HG02759 (cell line): ENCODE results near the gene KDM4C.
A peak's percentile ranks its signal among the peaks of the same experiment; 100 is the strongest.

Experiments
- ATAC-seq: cut with Tn5 transposase; IDR thresholded peaks from one replicate; pipeline ENCODE4 v1.9.1; 2021; ENCODE audit warnings: mild to moderate bottlenecking, moderate library complexity; ENCODE audit not compliant: unreplicated experiment

The KDM4C gene

DNA sequence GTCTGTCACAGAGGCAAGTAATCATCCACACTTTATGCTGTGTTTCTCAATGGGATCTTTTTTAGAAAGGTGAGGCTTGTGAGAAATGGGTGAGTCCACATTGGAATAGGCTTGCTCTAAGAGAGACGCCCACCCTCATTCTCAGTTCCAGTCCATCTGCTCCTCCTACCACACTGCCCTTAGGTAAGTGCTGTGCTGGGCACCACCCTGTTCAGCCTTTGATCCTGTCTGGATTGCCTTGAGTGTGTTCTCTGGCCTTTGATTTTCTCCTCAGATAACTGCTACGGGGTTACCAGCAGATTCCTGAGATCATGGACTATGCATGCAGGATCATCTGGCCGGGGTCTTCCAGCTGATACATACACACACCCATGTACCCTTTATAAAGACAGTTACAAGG is 328.6 kb downstream of the KDM4C start:
- no peak for ATAC-seq

DNA sequence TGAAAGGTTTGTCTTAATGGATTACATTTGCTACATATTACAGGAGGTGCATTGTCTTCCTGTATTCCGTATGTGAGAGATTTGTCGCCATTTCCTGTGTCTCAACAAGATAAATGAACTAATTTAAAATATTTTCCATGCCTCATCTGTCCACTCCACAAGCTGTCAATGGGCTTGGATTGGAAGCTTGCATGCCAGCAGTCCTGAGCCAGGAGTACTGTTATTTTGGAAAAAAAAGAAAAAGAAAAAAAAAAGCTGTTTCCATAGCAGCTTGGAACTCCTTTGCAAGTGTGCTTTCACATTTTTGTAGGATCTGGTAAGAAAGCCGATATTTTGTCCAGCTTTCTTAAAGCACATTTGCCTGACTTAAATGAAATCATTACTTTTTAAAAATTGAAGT is 330.8 kb downstream of the KDM4C start:
- no peak for ATAC-seq

DNA sequence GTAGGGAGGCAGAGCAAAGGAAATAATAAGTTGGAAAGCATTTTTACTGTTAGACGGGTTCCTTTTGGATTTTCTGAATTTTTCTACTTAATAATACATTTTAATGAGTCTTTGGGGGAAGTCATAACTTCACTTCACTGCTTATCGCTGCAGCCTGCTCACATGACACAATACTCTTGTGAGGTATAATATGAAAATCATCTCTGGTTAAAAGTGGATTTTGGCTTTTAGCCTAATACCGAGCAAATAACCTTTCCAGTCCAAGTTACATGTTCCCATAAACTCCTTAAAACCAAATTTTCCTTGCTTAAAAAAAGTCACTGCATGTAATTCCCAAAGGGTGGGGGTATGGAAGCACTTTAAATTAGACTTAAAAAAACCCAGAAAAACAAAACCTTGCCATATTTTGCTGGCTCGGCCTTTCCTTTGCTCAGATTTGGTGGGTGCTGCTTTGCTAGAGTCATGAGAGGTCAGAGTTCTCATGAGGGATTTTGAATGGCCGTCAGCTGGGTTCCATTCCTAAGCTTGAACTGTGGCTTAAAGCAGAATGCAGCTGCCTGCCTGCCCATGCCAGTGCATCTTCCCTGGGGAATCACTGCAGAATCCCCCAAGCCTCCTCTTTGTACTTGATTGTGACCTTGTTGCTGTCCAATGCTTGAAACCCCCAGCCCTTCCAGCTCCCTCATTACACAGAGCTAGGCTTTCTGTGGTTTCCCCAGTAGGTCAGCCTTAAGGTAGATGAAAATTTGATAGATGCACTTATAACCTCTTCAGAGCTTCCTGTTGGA is 331.8 kb downstream of the KDM4C start:
- no peak for ATAC-seq

DNA sequence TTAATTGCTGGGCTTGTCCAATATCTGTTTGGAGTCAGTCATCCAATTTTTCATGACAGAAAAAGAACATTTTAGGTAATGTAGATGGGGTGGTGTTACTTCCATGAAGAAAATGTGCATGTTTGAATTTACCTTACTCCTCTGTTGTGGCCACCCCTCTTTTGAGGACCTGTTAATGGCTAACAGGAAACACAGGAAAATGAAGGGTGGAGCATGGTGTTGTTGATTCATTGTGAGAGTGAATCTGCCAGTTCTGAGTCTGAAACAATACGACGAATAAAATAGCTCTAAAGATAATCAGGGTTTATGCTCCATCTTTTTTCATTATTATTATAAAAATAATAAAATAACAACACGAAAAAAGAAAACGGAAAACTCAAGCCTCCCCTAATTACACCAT is 335.3 kb downstream of the KDM4C start:
- no peak for ATAC-seq

DNA sequence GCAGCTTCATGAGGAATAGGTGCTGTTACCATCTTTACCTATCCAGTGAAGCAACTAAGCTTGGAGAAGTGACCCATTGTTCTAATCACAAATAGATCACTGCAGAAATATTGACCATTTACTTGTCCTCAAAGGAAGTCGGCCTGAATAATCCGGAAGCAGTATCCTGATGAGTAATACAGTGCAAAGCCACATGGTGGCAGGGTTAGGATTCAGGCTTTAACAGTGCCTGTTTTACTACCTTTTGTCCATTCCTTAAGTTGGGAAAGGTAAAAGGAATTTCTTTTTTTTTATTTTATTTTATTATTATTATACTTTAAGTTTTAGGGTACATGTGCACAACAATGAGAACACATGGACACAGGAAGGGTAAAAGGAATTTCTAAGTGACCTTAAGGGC is 336.3 kb downstream of the KDM4C start:
- no peak for ATAC-seq

DNA sequence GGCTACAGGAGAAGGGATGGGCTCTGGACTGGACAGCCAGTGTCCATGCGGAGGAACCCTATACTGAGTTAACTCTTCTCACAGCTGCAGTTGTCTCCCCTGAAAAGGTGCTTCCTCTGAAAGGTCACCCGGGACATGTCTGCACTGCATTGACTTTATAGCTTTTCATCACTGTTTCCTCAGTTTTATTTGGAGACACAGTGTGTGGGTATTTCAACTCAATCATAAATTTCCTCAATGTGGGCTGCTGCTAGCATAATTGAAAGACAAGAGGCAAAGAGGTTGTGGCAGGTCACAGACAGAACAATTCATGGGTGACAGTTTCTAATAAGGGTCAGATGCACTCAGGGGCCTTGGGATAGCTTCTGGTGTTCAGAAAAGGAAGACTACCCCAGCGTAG is 336.8 kb downstream of the KDM4C start:
- ATAC-seq = no peak

DNA sequence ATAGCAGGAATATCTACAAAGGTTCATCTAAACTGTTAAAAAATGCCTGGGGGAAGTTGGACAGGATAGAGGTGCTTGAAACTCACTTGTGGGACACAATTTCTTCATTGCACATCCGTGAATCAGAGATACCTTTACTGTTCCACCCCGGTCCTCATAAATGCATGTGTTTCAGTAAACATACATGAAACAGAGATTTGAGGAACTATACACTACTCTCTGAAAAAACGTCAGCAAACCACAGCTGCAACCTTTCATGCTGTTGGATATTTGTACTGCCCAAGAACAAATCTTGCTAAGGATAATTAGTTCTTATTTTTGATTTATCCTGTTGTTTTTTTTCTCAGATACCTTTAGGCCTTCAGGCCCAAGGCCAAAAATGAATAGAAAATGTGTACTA is 337.3 kb downstream of the KDM4C start:
- peak; percentile 54 for ATAC-seq

DNA sequence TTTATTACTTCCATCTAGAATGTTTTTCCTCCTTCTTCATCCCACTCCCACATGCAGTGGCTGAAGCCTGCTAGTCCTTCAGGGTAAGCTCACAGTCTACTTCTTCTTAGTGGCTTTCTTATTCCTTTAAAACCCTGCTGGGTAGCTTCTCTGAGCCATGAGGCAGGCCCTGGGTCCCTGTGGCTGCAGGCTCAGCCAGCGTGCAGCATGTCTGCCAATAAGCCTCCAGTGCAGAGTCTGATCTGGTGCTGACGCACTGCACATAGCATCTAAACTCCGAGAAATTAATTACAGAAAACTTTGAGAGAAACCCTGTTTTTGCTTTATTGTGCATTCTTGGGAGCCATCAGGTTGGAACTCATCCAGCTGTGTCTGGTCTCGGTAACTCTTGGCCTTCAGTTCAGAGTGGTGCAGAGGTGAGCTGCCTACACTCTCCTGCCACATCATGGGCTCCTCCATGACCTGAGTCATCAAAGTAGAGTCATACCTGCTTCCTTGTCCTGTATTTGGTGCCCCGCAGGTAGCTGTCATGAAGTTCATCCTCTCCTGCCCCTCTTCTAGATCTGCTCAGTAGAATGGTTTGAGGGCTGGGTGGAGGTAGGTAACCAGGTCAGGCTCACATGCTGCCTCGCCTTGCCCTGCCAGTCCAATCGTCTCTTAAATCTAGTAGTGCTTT is 339.4 kb downstream of the KDM4C start:
- no peak for ATAC-seq

DNA sequence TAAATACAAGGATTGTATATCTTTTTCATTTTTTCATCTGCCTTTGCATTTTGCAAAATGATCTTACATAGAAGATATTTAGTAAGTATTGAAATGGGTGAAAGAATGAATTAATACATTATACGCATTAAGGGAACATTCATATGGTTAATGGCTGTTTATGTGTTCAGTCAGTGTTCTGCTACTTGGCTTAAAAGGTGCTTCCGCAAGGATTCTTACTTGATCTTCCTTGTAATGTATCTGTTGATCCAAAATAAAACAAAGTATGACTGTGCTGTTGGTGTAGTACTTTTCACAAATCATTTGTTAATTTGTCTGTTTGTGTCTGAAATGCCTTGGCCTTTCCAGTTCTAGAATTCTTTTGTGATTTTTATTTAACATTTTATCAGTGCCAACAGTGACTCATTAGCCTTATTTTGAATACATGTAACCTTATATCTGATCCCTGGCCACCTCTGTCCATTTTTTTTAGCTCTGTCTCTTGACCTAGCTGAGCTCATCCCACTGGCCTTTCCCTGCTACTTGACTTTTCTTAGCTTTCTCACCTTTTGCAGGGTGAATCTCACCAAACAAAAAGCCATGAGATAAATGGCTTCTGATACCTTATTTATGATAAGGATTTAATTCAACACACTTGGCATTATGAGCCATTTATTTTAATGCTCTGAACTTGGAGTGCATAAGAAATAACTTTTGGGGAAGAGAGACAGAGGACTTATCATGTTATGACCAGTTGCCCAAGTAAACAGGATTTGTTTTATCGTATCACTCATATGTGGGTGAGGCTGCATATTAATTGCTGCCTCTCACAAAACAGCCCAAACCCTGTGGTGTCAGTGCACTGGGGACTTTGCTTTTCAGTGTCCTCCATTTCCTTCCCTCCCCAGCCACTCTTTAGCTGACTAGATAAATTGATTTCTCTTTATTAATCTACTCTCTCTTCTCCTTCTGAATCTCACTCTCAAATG is 340.3 kb downstream of the KDM4C start:
- no peak for ATAC-seq

DNA sequence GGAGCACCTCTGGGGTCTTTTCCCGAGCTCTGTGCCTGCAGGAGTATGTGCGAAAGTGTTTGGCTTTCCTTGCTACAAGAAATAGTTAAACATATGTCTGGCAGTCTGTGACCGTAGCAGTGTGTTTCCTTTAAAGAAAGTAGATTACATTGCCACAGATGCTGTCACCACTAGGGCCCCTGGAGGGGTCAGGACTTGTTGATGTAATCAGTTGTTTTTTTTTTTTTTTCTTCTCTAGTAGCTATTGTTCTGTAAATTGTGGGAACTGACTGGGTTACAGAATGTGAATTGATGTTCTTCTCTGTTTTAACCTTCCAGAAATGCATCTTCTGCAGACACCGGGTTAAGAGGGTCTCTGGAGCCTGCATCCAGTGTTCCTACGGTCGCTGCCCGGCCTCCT is 345.6 kb downstream of the KDM4C start:
- no peak for ATAC-seq

DNA sequence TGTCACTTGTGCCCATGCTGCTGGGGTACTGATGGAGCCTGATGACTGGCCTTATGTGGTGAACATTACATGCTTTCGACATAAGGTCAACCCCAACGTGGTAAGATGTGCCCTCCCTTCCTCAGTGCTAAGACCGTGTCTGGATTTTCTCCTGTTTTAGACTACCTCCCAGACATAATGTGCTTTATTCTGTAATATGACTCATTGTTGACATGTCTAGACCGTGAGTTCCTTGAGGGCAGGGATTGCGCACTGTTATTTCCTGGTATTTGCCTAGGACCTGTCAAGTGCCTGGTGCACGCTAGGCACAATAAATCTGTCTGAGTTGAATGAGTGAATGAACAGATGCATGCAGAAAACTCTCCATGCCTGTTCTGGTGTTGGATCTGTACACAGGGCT is 346.0 kb downstream of the KDM4C start:
- ATAC-seq = no peak

DNA sequence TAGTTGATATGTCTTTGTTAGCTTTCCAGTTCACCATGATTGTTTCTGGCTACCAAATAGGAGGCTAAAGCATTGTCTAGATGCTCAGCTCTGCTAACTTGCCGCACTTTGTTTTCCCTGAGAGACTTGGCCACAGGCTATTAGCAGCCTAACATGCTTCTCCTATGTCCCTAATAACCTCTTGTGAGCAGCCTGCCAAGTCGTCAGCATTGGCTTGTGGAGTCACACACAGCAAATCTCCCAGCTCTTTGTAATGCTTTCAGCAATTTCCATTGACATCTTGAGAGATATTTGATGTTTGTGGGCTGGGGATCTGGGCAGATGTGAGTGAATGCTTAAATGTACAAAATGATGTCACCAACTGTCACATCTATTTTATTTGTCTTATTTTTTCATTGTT is 346.9 kb downstream of the KDM4C start:
- no peak for ATAC-seq

DNA sequence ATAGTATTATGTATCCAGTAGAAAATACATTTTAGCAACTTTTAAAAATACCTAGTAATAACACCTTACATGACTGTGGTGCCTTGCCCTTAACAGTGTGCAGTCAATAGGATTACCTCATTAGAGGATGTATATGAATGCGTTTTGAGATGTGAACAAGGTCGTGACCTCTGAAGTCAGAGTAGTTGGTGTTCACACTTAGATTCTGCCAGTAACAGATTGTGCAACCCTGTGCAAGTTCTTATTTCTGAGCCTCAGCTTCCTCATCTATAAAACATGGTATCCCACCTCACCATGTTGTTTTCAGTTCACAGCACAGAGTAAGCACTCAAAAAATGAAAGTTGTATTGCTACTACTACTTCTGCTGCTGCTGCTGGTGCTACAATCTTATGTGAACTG is 347.3 kb downstream of the KDM4C start:
- no peak for ATAC-seq

DNA sequence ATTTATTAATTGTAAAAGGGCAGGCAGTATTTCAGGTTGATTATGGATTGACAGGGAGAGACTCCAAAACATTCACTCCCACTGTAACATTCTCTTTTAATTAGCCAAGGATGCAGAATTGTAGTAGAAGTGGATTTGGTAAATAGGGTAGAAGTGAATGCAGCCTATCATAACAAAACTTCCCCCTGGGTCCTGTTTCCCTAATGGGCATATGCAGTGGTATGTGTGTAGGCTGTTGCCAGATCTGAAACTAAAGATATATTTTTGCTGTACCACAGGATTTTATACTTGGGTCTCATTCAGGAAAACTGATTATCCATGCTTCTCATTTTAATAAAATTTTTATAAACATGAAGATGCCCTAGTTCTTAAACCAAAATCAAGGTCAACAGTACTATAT is 351.2 kb downstream of the KDM4C start:
- ATAC-seq = no peak

DNA sequence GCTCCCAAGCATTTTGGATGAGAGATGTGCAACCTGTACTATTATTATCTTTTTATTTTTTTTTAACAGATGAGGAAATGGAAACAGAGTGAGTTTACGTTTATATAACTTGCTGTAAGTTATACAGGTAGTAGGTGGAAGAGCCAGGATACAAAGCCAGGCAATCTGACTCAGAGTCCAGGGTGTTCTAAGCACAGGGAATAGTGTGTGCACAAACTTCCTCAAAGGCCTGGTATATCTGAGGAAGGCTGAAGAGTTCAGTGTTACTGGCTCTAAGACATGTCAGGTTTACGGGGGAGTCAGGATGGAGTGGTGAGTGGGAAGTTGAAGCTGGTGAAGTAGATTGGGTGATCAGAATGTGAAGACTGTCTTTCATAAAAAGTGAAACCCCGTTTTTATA is 353.6 kb downstream of the KDM4C start:
- no peak for ATAC-seq

DNA sequence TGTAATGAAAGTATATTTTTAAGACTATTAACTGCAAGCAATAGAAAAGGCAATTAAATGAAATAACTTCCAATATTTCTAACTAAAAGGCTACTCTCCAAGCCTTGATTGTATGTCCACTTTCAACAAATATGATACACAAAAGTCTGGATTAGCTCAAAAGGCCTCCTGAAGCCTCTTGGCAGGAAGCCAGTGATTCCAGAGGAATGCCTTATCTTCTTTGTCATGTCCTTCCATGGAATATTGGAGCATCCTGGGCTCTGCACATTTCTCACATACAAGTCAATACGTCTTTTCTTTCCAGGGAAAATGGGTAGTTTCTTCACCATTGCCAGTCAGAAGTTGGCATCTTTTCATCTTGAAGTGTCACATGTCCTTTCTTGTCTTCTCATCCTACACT is 357.8 kb downstream of the KDM4C start:
- ATAC-seq = no peak

DNA sequence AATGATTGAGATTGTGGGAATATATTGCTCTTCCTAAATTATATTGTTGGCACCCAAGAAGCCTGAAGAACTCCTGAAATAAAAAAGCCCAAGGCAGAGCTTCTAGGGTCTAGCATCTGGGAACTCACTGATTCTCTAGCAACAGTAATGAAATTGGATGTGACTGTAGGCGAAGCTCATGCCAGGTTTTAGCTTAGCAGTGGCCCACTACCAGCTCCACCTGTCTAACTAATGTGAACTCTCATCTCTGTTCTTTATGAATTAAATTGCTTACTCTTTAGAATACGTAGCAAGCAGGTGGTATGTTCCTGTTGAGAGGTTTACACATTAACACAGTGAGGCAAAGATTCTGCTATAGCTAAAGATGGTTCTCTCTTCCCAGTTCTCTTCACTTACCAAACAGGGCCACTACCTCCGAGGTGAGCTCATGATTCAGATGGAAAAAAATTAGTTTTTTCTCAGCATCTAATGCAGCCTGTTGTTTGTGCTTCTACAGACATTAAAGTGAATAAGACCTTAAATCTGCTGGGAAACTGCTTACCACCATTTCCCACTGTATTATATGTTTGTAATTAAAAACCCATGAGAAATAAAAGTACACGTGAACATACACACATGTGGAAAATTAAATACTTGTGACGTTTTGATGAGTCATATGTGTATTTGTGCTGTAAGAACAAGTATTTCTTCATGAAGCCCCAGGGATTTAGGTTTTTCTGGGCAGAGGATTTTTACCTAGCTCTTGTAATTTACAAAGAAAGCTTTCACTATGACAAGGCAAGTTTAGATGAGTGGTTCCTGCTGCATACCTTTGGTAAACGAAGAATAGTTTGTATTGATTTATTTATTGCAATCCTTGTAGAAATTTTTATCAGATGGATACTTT is 360.1 kb downstream of the KDM4C start:
- ATAC-seq = peak; percentile 60

DNA sequence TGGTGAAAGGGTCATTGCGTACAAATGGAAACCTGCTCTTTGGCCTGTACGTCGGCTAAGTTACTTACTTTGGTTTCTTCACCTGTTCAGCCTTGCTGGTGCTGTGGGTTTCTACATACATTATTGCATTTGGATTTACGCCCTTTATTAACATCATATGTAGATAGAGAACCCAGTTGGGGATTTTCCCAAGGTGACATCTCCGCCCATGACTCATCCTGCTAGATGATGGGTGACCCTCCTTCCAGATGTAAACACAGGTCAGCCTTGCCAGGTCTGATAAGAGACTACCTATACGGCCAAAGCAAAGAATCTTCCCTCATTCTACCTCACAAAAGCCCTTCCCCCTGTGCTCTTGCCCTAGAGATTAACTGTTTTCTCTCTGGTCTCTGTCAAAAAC is 360.9 kb downstream of the KDM4C start:
- peak; percentile 27 for ATAC-seq

DNA sequence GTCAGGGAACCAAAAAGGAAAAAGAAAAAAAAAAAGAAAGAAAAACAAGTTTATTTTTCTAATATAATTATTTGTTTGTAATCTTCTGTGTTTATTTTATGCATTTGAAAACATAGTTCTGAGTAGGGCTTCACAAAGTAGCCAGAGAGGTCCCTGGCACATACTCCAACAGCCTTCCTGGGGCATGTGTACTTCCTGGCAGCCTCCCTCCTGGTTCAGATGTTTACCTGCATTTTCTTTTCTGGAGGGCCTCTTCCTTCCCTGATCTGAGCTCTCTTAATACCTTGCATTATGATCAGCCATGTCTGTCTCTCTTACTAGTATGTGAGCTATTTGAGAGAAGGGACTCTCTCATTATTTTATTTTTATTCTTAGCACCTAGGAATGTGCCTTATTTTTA is 361.8 kb downstream of the KDM4C start:
- ATAC-seq = no peak

DNA sequence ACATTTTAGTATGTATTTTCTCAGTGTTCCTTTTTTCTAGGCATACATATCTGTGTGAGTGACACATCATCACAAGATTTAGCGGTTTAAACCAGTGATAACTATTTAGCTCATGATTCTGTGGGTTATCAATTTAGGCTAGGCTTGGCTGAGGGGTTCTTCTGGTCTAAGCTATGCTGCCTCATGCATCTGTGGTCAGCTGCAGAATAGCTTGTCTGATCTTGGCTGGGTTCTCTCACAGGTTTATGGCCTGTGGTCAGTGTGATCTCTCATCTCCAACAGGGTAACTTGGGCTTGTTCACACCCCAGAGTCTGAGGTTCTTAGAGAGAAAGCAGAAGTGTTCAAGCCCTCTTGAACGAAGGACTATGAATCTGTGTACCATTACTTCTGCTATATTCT is 363.3 kb downstream of the KDM4C start:
- peak; percentile 62 for ATAC-seq

DNA sequence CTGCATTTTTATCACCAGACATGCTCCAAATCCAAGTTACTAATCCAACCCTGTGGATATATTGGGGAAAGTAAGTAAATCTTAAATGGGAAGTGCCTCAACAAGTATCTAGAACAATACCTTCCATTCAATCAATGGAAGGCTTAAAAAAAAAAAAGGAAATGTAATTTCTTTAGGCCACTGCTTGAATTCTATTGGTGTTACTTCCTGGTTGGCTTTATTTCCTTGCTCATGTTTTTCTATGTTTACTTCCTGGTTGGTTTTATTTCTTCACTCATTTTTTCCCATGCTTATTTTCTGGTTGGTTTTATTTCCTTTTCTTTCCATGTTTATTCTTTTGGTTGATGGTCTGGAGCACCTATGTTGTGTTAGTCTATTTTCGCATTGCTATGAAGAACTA is 363.9 kb downstream of the KDM4C start:
- no peak for ATAC-seq
